HFF-Myc (cell line): ENCODE results near the gene ADAMTS12.
"Not testable (repeated sequence)": the region's sequence is repeated elsewhere in the genome, so short reads cannot be mapped to it uniquely, and the experiment has no call there.

Experiments
- DNase-seq: peaks from one replicate; pipeline ENCODE4 v3.0.0-alpha.2; 2011; ENCODE audit warnings: low read depth; ENCODE audit errors: extremely low read depth
- H3K4me3 ChIP-seq: replicated peaks from 2 replicates; pipeline ENCODE4 v1.5.1; 2011; ENCODE audit warnings: low read depth, mild to moderate bottlenecking, control low read depth, low read length
- TF ChIP-seq, protein P1 (sequence below): IDR thresholded peaks from 2 replicates; pipeline ENCODE4 v1.5.1; 2012; ENCODE audit warnings: mild to moderate bottlenecking, low read depth, low read length, control low read depth; ENCODE audit errors: missing control alignments

Gene ADAMTS12

GRCh38 chr5:33931136-33931535, 39.3 kb upstream of the ADAMTS12 start:
- DNase-seq = no peak
- H3K4me3 ChIP-seq = no peak overlapping the region
- TF ChIP-seq, protein P1, sequence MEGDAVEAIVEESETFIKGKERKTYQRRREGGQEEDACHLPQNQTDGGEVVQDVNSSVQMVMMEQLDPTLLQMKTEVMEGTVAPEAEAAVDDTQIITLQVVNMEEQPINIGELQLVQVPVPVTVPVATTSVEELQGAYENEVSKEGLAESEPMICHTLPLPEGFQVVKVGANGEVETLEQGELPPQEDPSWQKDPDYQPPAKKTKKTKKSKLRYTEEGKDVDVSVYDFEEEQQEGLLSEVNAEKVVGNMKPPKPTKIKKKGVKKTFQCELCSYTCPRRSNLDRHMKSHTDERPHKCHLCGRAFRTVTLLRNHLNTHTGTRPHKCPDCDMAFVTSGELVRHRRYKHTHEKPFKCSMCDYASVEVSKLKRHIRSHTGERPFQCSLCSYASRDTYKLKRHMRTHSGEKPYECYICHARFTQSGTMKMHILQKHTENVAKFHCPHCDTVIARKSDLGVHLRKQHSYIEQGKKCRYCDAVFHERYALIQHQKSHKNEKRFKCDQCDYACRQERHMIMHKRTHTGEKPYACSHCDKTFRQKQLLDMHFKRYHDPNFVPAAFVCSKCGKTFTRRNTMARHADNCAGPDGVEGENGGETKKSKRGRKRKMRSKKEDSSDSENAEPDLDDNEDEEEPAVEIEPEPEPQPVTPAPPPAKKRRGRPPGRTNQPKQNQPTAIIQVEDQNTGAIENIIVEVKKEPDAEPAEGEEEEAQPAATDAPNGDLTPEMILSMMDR = no peak

- TF ChIP-seq, protein P1 = no peak
- no peak for DNase-seq
- no peak overlapping the region for H3K4me3 ChIP-seq
These were observed 38.3 kb upstream of the ADAMTS12 start for GRCh38 chr5:33929925-33930690.

DNA sequence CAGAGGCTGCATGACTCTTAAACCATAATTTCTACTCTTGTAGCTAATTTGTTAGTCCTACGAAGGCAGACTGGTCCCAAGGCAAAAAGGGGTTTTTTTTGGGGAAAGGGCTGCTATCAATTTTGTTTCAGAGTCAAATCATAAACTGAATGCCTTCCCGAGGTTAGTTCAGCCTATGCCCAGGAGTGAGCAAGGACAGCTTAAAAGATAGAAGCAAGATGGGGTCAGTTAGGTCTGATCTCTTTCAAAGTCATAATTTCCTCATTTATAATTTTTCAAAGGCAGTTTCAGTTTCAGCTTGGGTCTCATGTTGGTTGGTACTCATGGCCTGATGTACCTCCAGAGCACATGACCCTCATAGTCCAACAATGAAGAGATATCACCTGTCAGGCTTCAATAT, 36.5 kb upstream of the ADAMTS12 start:
- TF ChIP-seq, protein P1 = no peak
- H3K4me3 ChIP-seq = no peak overlapping the region
- no peak for DNase-seq

- no peak for DNase-seq
- TF ChIP-seq, protein P1 = no peak
- H3K4me3 ChIP-seq = no peak overlapping the region
These were observed 35.9 kb upstream of the ADAMTS12 start for GRCh38 chr5:33927685-33928084.

GRCh38 chr5:33925278-33925677, 33.5 kb upstream of the ADAMTS12 start:
- DNase-seq = no peak
- TF ChIP-seq, protein P1 = no peak
- H3K4me3 ChIP-seq = no peak overlapping the region

DNA sequence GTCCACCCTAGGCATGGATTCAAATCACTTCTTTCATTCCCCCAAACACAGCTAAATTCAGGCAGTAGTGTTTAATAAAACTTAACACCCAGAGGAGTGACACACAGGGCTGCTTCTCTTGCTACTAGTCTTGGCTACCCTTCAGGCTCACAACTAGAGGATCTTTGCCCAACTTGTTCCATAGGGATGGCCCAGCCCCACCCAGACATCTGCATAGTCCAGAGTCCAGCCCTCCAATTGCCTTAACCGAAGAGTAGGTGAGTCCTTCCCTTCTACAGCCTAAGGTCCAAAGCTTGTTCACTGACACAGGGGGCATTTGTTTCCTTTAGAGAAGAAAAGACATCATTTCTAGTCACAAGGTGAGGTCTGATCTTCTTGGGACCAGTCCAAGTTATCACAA, 29.2 kb upstream of the ADAMTS12 start:
- no peak for DNase-seq
- TF ChIP-seq, protein P1 = no peak
- H3K4me3 ChIP-seq = no peak overlapping the region

GRCh38 chr5:33914844-33915243, 23.1 kb upstream of the ADAMTS12 start:
- not testable (repeated sequence) for H3K4me3 ChIP-seq, DNase-seq

DNA sequence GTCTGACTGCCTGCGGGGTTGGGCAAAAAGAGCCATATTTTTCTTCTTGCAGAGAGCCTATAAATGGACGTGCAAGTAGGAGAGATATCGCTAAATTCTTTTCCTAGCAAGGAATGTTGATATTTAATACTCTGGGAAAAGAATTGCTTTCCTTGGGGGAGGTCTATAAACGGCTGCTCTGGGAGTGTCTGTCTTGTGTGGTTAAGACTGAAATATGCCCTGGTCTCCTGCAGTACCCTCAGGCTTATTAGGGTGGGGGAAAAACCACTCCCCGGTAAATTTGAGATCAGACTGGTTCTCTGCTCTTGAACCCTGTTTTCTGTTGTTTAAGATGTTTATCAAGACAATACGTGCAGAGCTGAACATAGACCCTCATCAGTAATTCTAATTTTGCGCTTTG, 14.5 kb upstream of the ADAMTS12 start:
- not testable (repeated sequence) for H3K4me3 ChIP-seq, DNase-seq
